ENCODE measurements around the gene PRRX2. TPM values are rescaled to one million over a fixed set of nuclear protein-coding genes. Genes with fewer than 3 reads are reported as not detected.
"Not testable (repeated sequence)": the region's sequence is repeated elsewhere in the genome, so short reads cannot be mapped to it uniquely, and the experiment has no call there.

PRRX2 gene
- total RNA-seq, 1 donor = 27.5 TPM

DNA sequence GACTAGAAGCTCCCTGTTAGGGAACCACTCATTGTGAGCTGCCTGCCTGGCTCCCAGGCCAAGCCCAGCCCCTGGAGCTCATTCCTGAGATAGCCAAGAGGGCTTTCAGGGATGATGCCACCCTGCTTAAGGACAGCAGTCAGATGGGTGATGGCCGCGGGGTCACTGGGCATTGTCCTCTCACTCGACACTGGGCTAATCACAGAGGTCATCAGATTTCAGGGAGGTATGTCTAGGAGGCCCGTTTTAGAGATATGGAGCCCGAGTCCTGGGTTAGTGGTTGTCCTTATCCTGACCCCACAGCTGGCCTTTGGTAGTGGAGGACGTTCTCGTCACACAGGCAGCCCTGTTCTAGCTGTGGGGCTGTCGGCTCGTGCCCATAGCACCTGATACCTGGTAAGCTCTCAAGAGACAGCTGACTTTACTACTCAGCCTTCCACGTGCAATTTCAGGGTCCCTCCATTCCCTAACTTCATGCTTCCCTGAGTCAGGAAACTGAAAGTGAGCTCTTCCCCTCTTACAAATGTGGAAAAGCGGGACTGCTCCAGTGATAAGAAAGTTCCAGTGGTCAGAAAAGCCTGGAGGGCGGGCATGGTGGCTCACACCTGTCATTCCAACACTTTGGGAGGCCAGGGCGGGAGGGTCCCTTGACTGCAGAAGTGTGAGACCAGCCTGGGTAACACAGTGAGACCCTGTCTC is 94.5 kb downstream of the PRRX2 start:
- no peaks in the 10 kb centered on the region for H3K9me3 ChIP-seq (ENCODE audit: low read depth, low read length)
- peaks cover 30% of the 10 kb centered on the region for H3K4me1 ChIP-seq (ENCODE audit: insufficient read depth, low read length)
- H3K4me3 ChIP-seq (ENCODE audit: insufficient read depth, low read length) = no peak overlapping the region
- TF ChIP-seq, protein P1, sequence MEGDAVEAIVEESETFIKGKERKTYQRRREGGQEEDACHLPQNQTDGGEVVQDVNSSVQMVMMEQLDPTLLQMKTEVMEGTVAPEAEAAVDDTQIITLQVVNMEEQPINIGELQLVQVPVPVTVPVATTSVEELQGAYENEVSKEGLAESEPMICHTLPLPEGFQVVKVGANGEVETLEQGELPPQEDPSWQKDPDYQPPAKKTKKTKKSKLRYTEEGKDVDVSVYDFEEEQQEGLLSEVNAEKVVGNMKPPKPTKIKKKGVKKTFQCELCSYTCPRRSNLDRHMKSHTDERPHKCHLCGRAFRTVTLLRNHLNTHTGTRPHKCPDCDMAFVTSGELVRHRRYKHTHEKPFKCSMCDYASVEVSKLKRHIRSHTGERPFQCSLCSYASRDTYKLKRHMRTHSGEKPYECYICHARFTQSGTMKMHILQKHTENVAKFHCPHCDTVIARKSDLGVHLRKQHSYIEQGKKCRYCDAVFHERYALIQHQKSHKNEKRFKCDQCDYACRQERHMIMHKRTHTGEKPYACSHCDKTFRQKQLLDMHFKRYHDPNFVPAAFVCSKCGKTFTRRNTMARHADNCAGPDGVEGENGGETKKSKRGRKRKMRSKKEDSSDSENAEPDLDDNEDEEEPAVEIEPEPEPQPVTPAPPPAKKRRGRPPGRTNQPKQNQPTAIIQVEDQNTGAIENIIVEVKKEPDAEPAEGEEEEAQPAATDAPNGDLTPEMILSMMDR (IDR thresholded peaks at IDR 0.05; ENCODE audit: extremely low read depth, low read depth, low read length) = no peak
- DNase-seq (ENCODE audit: insufficient read length, low spot score, missing footprints) = peak; percentile 45
- H3K27me3 ChIP-seq (ENCODE audit: insufficient read depth, low read length) = no peaks in the 10 kb centered on the region
- no peak overlapping the region for H2AFZ ChIP-seq (ENCODE audit: low read length)
- no peaks in the 10 kb centered on the region for H4K20me1 ChIP-seq (ENCODE audit: insufficient read depth, low read length)
- no peaks in the 10 kb centered on the region for H3K79me2 ChIP-seq (ENCODE audit: insufficient read depth, low read length)
- H3K36me3 ChIP-seq (ENCODE audit: insufficient read depth, low read length) = no peaks in the 10 kb centered on the region
- H3K27ac ChIP-seq (ENCODE audit: low read depth, low read length) = no peak overlapping the region
- H3K4me2 ChIP-seq (ENCODE audit: insufficient read depth, low read length) = no peak overlapping the region

DNA sequence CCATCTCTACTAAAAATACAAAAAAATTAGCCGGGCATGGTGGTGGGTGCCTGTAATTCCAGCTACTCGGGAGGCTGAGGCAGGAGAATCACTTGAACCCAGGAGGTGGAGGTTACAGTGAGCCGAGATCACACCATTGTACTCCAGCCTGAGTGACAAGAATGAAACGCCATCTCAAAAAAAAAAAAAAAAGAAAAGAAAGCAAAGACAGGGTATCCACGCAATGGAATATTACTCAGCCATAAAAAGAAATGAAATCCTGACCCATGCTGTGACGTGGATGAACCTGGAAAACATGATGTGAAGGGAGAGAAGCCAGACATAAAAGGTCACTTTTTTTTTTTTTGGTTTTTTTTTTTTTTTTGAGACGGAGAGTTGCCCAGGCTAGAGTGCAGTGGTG is 95.3 kb downstream of the PRRX2 start:
- H3K79me2 ChIP-seq (ENCODE audit: insufficient read depth, low read length); H2AFZ ChIP-seq (ENCODE audit: low read length); H3K4me3 ChIP-seq (ENCODE audit: insufficient read depth, low read length); H3K36me3 ChIP-seq (ENCODE audit: insufficient read depth, low read length); DNase-seq (ENCODE audit: insufficient read length, low spot score, missing footprints); H4K20me1 ChIP-seq (ENCODE audit: insufficient read depth, low read length); H3K27me3 ChIP-seq (ENCODE audit: insufficient read depth, low read length); H3K9me3 ChIP-seq (ENCODE audit: low read depth, low read length): not testable (repeated sequence)
- peak overlapping the region; percentile 62 for H3K4me2 ChIP-seq (ENCODE audit: insufficient read depth, low read length)
- H3K4me1 ChIP-seq (ENCODE audit: insufficient read depth, low read length) = peaks cover 30% of the 10 kb centered on the region
- H3K27ac ChIP-seq (ENCODE audit: low read depth, low read length) = peak overlapping the region; percentile 96

DNA sequence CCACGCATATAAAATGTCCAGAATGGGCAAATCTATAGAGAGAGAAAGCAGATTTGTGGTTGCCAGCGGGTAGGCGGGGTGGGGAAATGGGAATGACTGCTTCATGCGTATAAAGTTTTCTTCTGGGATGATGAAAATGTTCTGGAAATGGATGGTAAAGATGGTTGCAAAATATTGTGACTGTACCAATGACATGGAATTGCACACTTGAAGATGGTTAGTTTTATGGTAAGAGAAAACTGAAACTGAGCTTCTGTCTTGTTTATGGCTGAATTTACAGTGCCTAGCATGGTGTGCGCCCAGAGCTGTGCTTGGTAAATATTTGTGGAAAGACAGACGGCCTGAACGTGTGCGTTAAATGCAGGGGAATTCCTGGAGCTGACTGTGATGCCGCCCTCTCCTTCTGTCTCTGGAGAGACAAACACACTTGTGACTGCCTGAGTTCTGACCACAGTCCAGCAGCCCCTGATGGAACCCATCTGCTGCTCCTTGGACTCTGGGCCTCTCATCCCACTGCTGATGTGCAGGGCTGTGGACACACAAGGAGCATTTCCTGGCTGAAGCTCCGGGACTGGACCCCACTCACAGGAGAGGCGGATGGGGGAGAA is 96.0 kb downstream of the PRRX2 start:
- peak; percentile 81 for DNase-seq (ENCODE audit: insufficient read length, low spot score, missing footprints)
- Histone ChIP-seq H3K4me2 (ENCODE audit: insufficient read depth, low read length) (peak overlapping the region; percentile 62), H3K9me3 (ENCODE audit: low read depth, low read length) (no peaks in the 10 kb centered on the region), H3K4me3 (ENCODE audit: insufficient read depth, low read length) (peak overlapping the region; percentile 36), H3K79me2 (ENCODE audit: insufficient read depth, low read length) (no peaks in the 10 kb centered on the region), H2AFZ (ENCODE audit: low read length) (peak overlapping the region; percentile 45), H3K27ac (ENCODE audit: low read depth, low read length) (peak overlapping the region; percentile 96), H3K36me3 (ENCODE audit: insufficient read depth, low read length) (no peaks in the 10 kb centered on the region), H4K20me1 (ENCODE audit: insufficient read depth, low read length) (no peaks in the 10 kb centered on the region), H3K4me1 (ENCODE audit: insufficient read depth, low read length) (peaks cover 30% of the 10 kb centered on the region), H3K27me3 (ENCODE audit: insufficient read depth, low read length) (no peaks in the 10 kb centered on the region)
- TF ChIP-seq, protein P1 (IDR thresholded peaks at IDR 0.05; ENCODE audit: extremely low read depth, low read depth, low read length) = no peak

DNA sequence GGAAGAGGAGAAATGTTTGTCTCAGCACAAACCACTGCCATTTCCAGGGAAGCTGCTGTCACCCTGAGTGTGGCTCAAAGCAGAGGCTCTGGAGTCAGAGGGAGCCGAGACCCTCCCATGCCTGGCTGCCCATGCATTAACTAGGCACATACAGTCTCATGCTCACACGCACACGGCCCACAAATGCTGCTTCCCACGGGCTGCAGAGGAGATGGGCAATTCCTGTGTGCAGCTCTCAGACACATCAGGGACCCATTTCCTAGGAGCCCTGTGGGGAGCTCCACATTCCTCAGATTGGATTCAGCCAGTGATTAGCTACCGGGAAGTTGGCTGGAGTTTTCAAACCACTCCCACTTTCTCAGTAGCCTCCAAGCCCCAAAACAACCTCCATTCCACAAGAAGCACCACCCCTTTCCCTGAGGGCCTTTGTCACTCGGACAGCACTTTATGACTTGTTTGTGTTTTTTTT is 96.5 kb downstream of the PRRX2 start:
- Histone ChIP-seq H3K36me3 (ENCODE audit: insufficient read depth, low read length) (no peaks in the 10 kb centered on the region), H3K27me3 (ENCODE audit: insufficient read depth, low read length) (no peaks in the 10 kb centered on the region), H3K79me2 (ENCODE audit: insufficient read depth, low read length) (no peaks in the 10 kb centered on the region), H3K27ac (ENCODE audit: low read depth, low read length) (peak overlapping the region; percentile 96), H3K9me3 (ENCODE audit: low read depth, low read length) (no peaks in the 10 kb centered on the region), H2AFZ (ENCODE audit: low read length) (peak overlapping the region; percentile 45), H3K4me2 (ENCODE audit: insufficient read depth, low read length) (peak overlapping the region; percentile 62), H3K4me3 (ENCODE audit: insufficient read depth, low read length) (peak overlapping the region; percentile 36), H3K4me1 (ENCODE audit: insufficient read depth, low read length) (peaks cover 30% of the 10 kb centered on the region), H4K20me1 (ENCODE audit: insufficient read depth, low read length) (no peaks in the 10 kb centered on the region)
- peak; percentile 91 for DNase-seq (ENCODE audit: insufficient read length, low spot score, missing footprints)
- TF ChIP-seq, protein P1 (IDR thresholded peaks at IDR 0.05; ENCODE audit: extremely low read depth, low read depth, low read length) = no peak

DNA sequence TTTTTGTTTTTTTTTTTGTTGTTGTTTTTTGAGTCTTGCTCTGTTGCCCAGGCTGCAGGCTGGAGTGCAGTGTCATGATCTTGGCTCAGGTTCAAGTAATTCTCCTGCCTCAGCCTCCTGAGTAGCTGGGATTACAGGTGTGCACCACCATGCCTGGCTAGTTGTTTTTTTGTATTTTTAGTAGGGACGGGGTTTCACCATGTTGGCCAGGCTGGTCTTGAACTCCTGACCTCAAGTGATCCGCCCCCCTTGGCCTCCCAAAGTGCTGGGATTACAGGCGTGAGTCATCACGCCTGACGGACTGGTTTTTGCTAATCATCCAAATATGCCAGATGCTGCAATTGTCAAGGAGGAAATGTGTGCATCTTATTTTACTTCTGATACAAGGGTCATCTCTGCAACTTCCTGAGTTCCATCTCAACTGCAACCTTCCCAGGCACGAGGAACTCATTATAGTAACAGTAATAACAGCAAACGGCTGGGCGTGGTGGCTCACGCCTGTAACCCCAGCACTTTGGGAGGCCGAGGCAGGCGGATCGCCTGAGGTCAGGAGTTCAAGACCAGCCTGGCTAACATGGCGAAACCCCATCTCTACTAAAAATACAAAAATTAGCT is 97.0 kb downstream of the PRRX2 start:
- H3K9me3 ChIP-seq (ENCODE audit: low read depth, low read length); H2AFZ ChIP-seq (ENCODE audit: low read length); H3K79me2 ChIP-seq (ENCODE audit: insufficient read depth, low read length); H3K36me3 ChIP-seq (ENCODE audit: insufficient read depth, low read length); H4K20me1 ChIP-seq (ENCODE audit: insufficient read depth, low read length); H3K27me3 ChIP-seq (ENCODE audit: insufficient read depth, low read length): not testable (repeated sequence)
- Histone ChIP-seq H3K4me2 (ENCODE audit: insufficient read depth, low read length) (peak overlapping the region; percentile 62), H3K4me1 (ENCODE audit: insufficient read depth, low read length) (peaks cover 30% of the 10 kb centered on the region), H3K4me3 (ENCODE audit: insufficient read depth, low read length) (peak overlapping the region; percentile 36), H3K27ac (ENCODE audit: low read depth, low read length) (peak overlapping the region; percentile 96)
- peak; percentile 83 for DNase-seq (ENCODE audit: insufficient read length, low spot score, missing footprints)

All from osteoblast (primary cell).